ENCODE results near the gene NABP1. TPM values are rescaled to one million over a fixed set of nuclear protein-coding genes. Genes with fewer than 3 reads are reported as not detected.

NABP1 gene
- total RNA-seq, 1 donor from 2014 or later, result 6.4 TPM

DNA sequence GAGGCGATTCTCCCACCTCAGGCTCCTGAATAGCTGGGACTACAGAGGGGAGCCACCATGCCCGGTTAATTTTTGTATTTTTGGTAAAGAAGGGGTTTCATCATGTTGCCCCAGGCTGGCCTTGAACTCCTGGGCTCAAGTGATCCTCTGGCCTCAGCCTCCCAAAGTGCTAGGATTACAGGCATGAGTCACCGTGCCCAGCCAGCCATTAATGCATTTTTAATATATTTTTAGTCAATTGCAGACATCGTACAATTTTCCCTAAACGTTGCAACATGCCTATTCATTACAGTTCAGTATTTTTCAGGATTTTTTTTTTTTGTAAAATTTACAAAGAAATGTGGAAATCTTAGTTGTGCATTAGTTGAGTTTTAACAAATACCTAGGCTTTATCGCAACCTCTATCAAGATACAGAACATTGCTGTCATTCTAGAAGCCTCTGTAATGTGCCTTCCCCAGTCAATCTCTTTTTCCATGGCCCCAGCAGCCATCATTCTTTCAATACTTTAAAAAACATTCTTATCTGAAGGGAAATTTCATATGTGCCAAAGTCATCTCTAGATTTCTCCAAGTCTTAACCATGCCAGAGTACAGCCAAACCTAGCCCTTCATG lies 14.7 kb downstream of the NABP1 start:
- Mint-ChIP-seq H3K9me3 (ENCODE audit: low read depth) (peaks cover 2% of the 10 kb centered on the region), H3K36me3 (ENCODE audit: insufficient read depth) (no peaks in the 10 kb centered on the region), H3K4me1 (ENCODE audit: low read depth) (peaks cover 25% of the 10 kb centered on the region), H3K4me3 (ENCODE audit: low read depth) (no peak overlapping the region), H3K27me3 (no peaks in the 10 kb centered on the region), H3K27ac (no peak overlapping the region)
- no peak for DNase-seq (ENCODE audit: low spot score, unreplicated experiment)
- TF ChIP-seq, protein P1, sequence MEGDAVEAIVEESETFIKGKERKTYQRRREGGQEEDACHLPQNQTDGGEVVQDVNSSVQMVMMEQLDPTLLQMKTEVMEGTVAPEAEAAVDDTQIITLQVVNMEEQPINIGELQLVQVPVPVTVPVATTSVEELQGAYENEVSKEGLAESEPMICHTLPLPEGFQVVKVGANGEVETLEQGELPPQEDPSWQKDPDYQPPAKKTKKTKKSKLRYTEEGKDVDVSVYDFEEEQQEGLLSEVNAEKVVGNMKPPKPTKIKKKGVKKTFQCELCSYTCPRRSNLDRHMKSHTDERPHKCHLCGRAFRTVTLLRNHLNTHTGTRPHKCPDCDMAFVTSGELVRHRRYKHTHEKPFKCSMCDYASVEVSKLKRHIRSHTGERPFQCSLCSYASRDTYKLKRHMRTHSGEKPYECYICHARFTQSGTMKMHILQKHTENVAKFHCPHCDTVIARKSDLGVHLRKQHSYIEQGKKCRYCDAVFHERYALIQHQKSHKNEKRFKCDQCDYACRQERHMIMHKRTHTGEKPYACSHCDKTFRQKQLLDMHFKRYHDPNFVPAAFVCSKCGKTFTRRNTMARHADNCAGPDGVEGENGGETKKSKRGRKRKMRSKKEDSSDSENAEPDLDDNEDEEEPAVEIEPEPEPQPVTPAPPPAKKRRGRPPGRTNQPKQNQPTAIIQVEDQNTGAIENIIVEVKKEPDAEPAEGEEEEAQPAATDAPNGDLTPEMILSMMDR (IDR thresholded peaks at IDR 0.05; ENCODE audit: unreplicated experiment), result no peak

DNA sequence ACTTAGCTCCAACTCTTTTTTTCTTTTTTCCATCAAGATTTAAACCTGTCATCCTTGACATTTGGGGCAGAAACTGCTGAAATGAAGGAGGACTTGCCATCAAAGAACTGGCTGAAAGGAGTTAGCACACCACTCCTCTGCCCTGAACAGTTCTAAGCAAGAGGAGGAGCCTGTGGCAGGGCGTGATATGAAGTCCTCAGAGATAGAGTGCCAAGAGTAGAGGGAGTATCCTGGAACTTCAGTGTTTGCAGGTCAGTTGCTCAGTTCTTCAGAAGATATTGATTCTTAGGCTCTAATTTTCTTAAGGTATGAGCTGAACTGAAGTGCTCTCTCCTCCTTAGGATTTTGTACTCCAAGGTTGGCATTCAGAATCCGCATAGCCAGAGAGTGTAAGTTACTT lies 15.2 kb downstream of the NABP1 start:
- DNase-seq (ENCODE audit: low spot score, unreplicated experiment), result no peak
- no peaks in the 10 kb centered on the region for H3K36me3 Mint-ChIP-seq (ENCODE audit: insufficient read depth)
- H3K4me3 Mint-ChIP-seq (ENCODE audit: low read depth), result no peak overlapping the region
- TF ChIP-seq, protein P1 (IDR thresholded peaks at IDR 0.05; ENCODE audit: unreplicated experiment), result no peak
- no peak overlapping the region for H3K27ac Mint-ChIP-seq
- H3K27me3 Mint-ChIP-seq, result no peaks in the 10 kb centered on the region
- H3K9me3 Mint-ChIP-seq (ENCODE audit: low read depth), result peaks cover 5% of the 10 kb centered on the region
- H3K4me1 Mint-ChIP-seq (ENCODE audit: low read depth), result peaks cover 24% of the 10 kb centered on the region

DNA sequence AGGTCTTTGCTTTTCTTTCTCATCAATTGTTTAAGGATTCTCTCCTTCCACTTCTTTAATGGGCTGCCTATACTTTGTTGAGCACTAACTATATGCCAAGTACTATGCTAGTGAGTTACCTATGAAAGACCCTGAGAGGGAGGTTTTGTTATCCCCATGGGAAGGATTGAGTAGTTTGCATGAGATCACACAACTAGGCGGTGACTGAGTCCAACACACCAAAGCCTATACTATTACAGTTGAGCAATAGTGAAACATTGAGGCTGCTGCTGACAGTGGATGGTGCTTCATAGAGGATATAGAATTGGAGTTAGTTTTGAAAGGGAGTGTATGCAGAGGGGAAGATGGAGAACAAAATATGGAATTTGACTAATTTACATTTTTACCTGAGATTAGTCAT lies 15.8 kb downstream of the NABP1 start:
- Mint-ChIP-seq H3K27ac (no peak overlapping the region), H3K4me1 (ENCODE audit: low read depth) (peaks cover 17% of the 10 kb centered on the region), H3K27me3 (no peaks in the 10 kb centered on the region), H3K9me3 (ENCODE audit: low read depth) (peaks cover 5% of the 10 kb centered on the region), H3K36me3 (ENCODE audit: insufficient read depth) (no peaks in the 10 kb centered on the region), H3K4me3 (ENCODE audit: low read depth) (no peak overlapping the region)
- DNase-seq (ENCODE audit: low spot score, unreplicated experiment), result no peak
- TF ChIP-seq, protein P1 (IDR thresholded peaks at IDR 0.05; ENCODE audit: unreplicated experiment), result no peak

DNA sequence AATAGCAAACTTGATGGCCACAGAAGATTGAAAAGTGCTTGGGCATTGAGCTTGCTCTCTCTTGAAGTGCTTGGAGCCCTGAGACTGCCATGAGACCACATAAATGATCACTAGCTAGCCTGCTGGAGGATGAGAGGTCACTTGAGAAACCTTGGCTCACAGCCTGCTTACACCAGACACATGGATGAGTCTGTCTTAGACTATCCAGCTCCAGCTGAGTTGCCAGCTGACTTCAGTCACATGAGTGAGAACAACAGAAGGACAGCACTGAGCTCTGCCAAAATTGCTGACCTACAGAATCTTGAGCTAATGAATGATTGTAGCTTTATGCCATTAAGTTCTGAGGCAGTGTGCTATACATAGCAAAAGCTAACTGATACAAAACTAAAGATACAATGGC lies 18.1 kb downstream of the NABP1 start:
- H3K27ac Mint-ChIP-seq, result no peak overlapping the region
- H3K27me3 Mint-ChIP-seq, result no peaks in the 10 kb centered on the region
- peaks cover under 1% of the 10 kb centered on the region for H3K4me1 Mint-ChIP-seq (ENCODE audit: low read depth)
- DNase-seq (ENCODE audit: low spot score, unreplicated experiment), result no peak
- H3K36me3 Mint-ChIP-seq (ENCODE audit: insufficient read depth), result no peaks in the 10 kb centered on the region
- TF ChIP-seq, protein P1 (IDR thresholded peaks at IDR 0.05; ENCODE audit: unreplicated experiment), result no peak
- no peak overlapping the region for H3K4me3 Mint-ChIP-seq (ENCODE audit: low read depth)
- H3K9me3 Mint-ChIP-seq (ENCODE audit: low read depth), result peaks cover 5% of the 10 kb centered on the region

DNA sequence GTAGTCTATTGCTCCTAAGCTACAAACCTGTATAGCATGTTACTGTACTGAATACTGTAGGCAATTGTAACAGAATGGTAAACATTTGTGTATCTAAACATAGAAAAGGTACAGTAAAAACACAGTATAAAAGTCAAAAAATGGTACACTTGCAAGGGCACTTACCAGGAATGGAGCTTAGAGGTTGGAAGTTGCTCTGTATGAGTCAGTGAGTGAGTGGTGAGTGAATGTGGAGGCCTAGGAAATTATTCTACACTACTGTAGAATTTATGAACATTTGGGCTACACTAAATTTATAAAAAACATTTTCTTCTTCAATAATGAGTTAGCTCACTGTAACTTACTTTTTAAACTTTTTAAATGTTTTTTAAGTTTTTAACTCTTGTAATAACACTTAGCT lies 19.0 kb downstream of the NABP1 start:
- Mint-ChIP-seq H3K4me1 (ENCODE audit: low read depth) (no peaks in the 10 kb centered on the region), H3K4me3 (ENCODE audit: low read depth) (no peak overlapping the region), H3K27ac (no peak overlapping the region), H3K27me3 (no peaks in the 10 kb centered on the region), H3K9me3 (ENCODE audit: low read depth) (peaks cover 5% of the 10 kb centered on the region), H3K36me3 (ENCODE audit: insufficient read depth) (no peaks in the 10 kb centered on the region)
- DNase-seq (ENCODE audit: low spot score, unreplicated experiment), result no peak
- TF ChIP-seq, protein P1 (IDR thresholded peaks at IDR 0.05; ENCODE audit: unreplicated experiment), result no peak
